Panc1 (cell line): ENCODE results near the gene KCNMA1. TPM values are rescaled to one million over a fixed set of nuclear protein-coding genes. Genes with fewer than 3 reads are reported as not detected.

Experiments
- ATAC-seq: fragments of 200-7000 bp; cut with Tn5 transposase; 2 replicates; pipeline ENCODE4 v1.9.1; 2020; ENCODE audit warnings: mild to moderate bottlenecking, moderate library complexity
- BruUV-seq: library from RNA; stranded (reverse); fragments of 400-500 nt; replicated peaks from 2 replicates; lab custom pipeline; 2021; lab: Mats Ljungman, UMichigan
- CTCF ChIA-PET: fragments of 300-600 bp; sonication (Branson Sonifier 250); formaldehyde crosslinking; loops from one replicate; lab custom pipeline; 2022; ENCODE audit warnings: antibody characterized with exemption; lab: Charles Lee
- POLR2A ChIA-PET: fragments of 300-600 bp; sonication (Branson Sonifier 250); formaldehyde crosslinking; loops from one replicate; lab custom pipeline; 2022; ENCODE audit warnings: antibody characterized with exemption; lab: Charles Lee
- DNase-seq: peaks from one replicate; pipeline ENCODE4 v3.0.0-alpha.2; 2010; ENCODE audit warnings: low read depth, low spot score
- H3K27ac ChIP-seq: 2 replicates; pipeline ENCODE4 v1.5.1; 2011; ENCODE audit warnings: mild to moderate bottlenecking, low read length, inconsistent platforms
- H3K27me3 ChIP-seq: fragments of 200-500 bp; sonication (Bioruptor generic); 2 replicates; pipeline ENCODE4 v1.6.0; 2014; ENCODE audit warnings: low read length, inconsistent platforms; ENCODE audit not compliant: control insufficient read depth, insufficient read depth
- H3K36me3 ChIP-seq: fragments of 200-500 bp; sonication (Bioruptor generic); 2 replicates; pipeline ENCODE4 v1.5.1; 2014; ENCODE audit warnings: inconsistent platforms, mild to moderate bottlenecking, low read length, moderate library complexity; ENCODE audit not compliant: control insufficient read depth, insufficient read depth
- H3K4me1 ChIP-seq: 2 replicates; pipeline ENCODE4 v1.5.1; 2011; ENCODE audit warnings: inconsistent platforms, mild to moderate bottlenecking, low read length, moderate library complexity; ENCODE audit not compliant: control insufficient read depth, insufficient read depth
- H3K4me3 ChIP-seq, 2 experiments: 2 replicates each; pipeline ENCODE4 v1.5.1; 2011 to 2012; ENCODE audit warnings: low read depth in 2 of 2, low read length in 2 of 2, mild to moderate bottlenecking in 2 of 2, inconsistent platforms in 1 of 2, moderate library complexity in 1 of 2
- H3K9me3 ChIP-seq: fragments of 200-500 bp; sonication (Bioruptor generic); 2 replicates; pipeline ENCODE4 v1.5.1; 2014; ENCODE audit warnings: low read depth, mild to moderate bottlenecking, inconsistent platforms, low read length, moderate library complexity; ENCODE audit not compliant: control insufficient read depth, insufficient read depth
- POLR2AphosphoS5 ChIP-seq: IDR thresholded peaks from 2 replicates; pipeline ENCODE4 v1.6.1; 2012; ENCODE audit warnings: mild to moderate bottlenecking, low read depth, low read length, moderate library complexity
- SIN3A ChIP-seq: IDR thresholded peaks from 2 replicates; pipeline ENCODE4 v1.6.1; 2012; ENCODE audit warnings: low read depth, mild to moderate bottlenecking, low read length, moderate library complexity, borderline replicate concordance; ENCODE audit not compliant: insufficient read depth
- TCF7L2 ChIP-seq: IDR thresholded peaks from 2 replicates; pipeline ENCODE4 v1.6.1; 2011; ENCODE audit warnings: mild to moderate bottlenecking, low read depth, low read length, inconsistent platforms
- in situ Hi-C: cut with HindIII; loops from 2 replicates; pipeline ENCODE4 v1.10.0; 2016; ENCODE audit warnings: low sequenced_read_pairs, low pct_unique_long_range_greater_than_20kb
- intact Hi-C: fragments of 100-400 bp; cut with micrococcal nuclease; formaldehyde crosslinking; loops from one replicate; pipeline ENCODE4 v1.10.0; 2022; ENCODE audit not compliant: unreplicated experiment
- total RNA-seq: library from RNA; stranded (reverse); gene quantifications from one replicate; pipeline ENCODE4 v1.2.1, GENCODE V29; 2021; ENCODE audit not compliant: unreplicated experiment
- TF ChIP-seq, protein P1 (sequence below), 2 experiments: IDR thresholded peaks; 2 replicates each; pipeline ENCODE4 v1.6.1; 2011 to 2012; ENCODE audit warnings: low read depth in 2 of 2, control low read depth in 1 of 2, low read length in 1 of 2, mild to moderate bottlenecking in 1 of 2, moderate library complexity in 1 of 2; ENCODE audit not compliant: insufficient read depth in 1 of 2
- TF ChIP-seq, protein P2 (sequence below): fragments of 450-650 bp; IDR thresholded peaks from 2 replicates; pipeline ENCODE4 v1.5.1; 2017; ENCODE audit warnings: mild to moderate bottlenecking

Gene KCNMA1
- total RNA-seq, 1 experiment from 2014 or later: 91.9 TPM

DNA sequence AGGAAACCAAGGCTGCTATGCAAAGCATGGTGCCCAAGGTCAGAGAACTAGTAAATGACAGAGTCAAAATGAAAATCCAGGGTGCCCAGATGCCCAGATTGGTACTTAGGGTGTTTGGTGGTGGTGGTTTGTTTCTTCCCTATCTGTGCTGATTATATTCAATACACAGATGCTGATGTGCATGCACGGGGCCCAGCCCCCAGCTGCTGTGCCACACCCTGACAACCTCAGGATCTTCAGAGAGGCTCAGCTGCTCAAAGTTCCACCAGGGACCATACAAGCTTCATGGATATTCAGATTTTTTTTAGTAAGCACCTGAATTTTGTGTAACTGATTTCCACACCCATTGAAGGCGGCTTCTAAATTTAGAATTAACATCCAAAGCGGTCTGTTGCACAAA is 75.6 kb downstream of the KCNMA1 start:
- TF ChIP-seq, protein P1, sequence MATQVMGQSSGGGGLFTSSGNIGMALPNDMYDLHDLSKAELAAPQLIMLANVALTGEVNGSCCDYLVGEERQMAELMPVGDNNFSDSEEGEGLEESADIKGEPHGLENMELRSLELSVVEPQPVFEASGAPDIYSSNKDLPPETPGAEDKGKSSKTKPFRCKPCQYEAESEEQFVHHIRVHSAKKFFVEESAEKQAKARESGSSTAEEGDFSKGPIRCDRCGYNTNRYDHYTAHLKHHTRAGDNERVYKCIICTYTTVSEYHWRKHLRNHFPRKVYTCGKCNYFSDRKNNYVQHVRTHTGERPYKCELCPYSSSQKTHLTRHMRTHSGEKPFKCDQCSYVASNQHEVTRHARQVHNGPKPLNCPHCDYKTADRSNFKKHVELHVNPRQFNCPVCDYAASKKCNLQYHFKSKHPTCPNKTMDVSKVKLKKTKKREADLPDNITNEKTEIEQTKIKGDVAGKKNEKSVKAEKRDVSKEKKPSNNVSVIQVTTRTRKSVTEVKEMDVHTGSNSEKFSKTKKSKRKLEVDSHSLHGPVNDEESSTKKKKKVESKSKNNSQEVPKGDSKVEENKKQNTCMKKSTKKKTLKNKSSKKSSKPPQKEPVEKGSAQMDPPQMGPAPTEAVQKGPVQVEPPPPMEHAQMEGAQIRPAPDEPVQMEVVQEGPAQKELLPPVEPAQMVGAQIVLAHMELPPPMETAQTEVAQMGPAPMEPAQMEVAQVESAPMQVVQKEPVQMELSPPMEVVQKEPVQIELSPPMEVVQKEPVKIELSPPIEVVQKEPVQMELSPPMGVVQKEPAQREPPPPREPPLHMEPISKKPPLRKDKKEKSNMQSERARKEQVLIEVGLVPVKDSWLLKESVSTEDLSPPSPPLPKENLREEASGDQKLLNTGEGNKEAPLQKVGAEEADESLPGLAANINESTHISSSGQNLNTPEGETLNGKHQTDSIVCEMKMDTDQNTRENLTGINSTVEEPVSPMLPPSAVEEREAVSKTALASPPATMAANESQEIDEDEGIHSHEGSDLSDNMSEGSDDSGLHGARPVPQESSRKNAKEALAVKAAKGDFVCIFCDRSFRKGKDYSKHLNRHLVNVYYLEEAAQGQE (IDR thresholded peaks at IDR 0.05; ENCODE audit: insufficient read depth in 1 of 2, low read depth in 2 of 2, low read length in 1 of 2): no peak
- no peak for TF ChIP-seq SIN3A
- no peak for TF ChIP-seq TCF7L2
- TF ChIP-seq, protein P2, sequence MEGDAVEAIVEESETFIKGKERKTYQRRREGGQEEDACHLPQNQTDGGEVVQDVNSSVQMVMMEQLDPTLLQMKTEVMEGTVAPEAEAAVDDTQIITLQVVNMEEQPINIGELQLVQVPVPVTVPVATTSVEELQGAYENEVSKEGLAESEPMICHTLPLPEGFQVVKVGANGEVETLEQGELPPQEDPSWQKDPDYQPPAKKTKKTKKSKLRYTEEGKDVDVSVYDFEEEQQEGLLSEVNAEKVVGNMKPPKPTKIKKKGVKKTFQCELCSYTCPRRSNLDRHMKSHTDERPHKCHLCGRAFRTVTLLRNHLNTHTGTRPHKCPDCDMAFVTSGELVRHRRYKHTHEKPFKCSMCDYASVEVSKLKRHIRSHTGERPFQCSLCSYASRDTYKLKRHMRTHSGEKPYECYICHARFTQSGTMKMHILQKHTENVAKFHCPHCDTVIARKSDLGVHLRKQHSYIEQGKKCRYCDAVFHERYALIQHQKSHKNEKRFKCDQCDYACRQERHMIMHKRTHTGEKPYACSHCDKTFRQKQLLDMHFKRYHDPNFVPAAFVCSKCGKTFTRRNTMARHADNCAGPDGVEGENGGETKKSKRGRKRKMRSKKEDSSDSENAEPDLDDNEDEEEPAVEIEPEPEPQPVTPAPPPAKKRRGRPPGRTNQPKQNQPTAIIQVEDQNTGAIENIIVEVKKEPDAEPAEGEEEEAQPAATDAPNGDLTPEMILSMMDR: no peak
- no peak for TF ChIP-seq POLR2AphosphoS5
- DNase-seq: no peak
- no peaks in the 10 kb centered on the region for H3K9me3 ChIP-seq
- H3K27me3 ChIP-seq: no peaks in the 10 kb centered on the region
- POLR2A ChIA-PET: no interaction called here
- H3K36me3 ChIP-seq: no peaks in the 10 kb centered on the region
- intact Hi-C loops (no loop called here), in situ Hi-C loops (no loop called here)
- TSS peak; percentile 25 for BruUV-seq
- no peak overlapping the region for H3K4me3 ChIP-seq
- peaks cover 73% of the 10 kb centered on the region for H3K4me1 ChIP-seq
- ATAC-seq: no peak
- CTCF ChIA-PET: interaction anchor here (0.6 kb wide), 1 partner anchor 31 kb away, joined by 3 read pairs; no protein-coding TSS in a partner anchor
- no peak overlapping the region; the same call in 1 of the 2 replicates for H3K27ac ChIP-seq

DNA sequence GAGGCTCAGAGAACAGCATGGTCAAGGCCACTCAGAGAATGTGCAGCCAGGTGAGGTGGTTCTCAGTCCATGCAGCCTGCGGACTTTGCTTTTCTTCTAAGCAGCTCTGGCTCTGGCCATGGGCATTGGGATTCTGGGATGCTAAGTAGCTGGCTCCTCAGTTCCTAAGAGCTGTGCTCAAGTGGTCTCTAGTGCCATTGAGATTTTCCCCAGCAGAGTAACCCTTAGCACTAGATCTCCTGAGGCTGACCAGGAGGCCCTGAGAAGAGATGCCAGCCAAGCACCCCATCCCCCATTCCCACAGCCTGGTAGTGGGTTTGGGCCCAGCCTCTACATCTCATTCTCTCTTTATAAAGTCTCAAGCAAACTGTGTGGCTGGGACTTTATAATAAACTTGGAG is 77.1 kb downstream of the KCNMA1 start:
- in situ Hi-C loops (no loop called here), intact Hi-C loops (no loop called here)
- no peak overlapping the region for H3K4me3 ChIP-seq
- DNase-seq: no peak
- ChIA-PET POLR2A (interaction anchor here (0.6 kb wide), 1 partner anchor 77 kb away, joined by 4 read pairs; the partner anchor contains the start of gene KCNMA1), CTCF (interaction anchor here (1.0 kb wide), 1 partner anchor 81 kb away, joined by 3 read pairs; no protein-coding TSS in a partner anchor)
- H3K27me3 ChIP-seq: no peaks in the 10 kb centered on the region
- H3K36me3 ChIP-seq: no peaks in the 10 kb centered on the region
- peak overlapping the region; percentile 24; the same call in 1 of the 2 replicates for H3K27ac ChIP-seq
- TF ChIP-seq, protein P2: no peak
- TF ChIP-seq TCF7L2 (no peak), POLR2AphosphoS5 (no peak), SIN3A (no peak)
- TF ChIP-seq, protein P1 (IDR thresholded peaks at IDR 0.05; ENCODE audit: insufficient read depth in 1 of 2, low read depth in 2 of 2, low read length in 1 of 2): no peak
- H3K9me3 ChIP-seq: no peaks in the 10 kb centered on the region
- H3K4me1 ChIP-seq: peaks cover 65% of the 10 kb centered on the region
- no peak for ATAC-seq
- BruUV-seq: no TSS peak
